Muscle of back (tissue), 11 donors: ENCODE results near the gene PLCB1. TPM values are rescaled to one million over a fixed set of nuclear protein-coding genes. Genes with fewer than 3 reads are reported as not detected.

ENCODE experiments used
- DNase-seq, 3 donors: peaks; one replicate each; pipeline versions ENCODE4 v3.0.0 to v3.0.0-alpha.2; 2013
- polyA plus RNA-seq, 10 donors: library from polyadenylated mRNA; unstranded; fragments of 120-200 nt; gene quantifications; one replicate each; pipeline ENCODE4 v1.2.1, GENCODE V29; 2013; ENCODE audit not compliant: insufficient read length in 10 of 10

The PLCB1 gene
- polyA plus RNA-seq, 10 donors: 7.8 to 16.3 (median 10.9) TPM

DNA sequence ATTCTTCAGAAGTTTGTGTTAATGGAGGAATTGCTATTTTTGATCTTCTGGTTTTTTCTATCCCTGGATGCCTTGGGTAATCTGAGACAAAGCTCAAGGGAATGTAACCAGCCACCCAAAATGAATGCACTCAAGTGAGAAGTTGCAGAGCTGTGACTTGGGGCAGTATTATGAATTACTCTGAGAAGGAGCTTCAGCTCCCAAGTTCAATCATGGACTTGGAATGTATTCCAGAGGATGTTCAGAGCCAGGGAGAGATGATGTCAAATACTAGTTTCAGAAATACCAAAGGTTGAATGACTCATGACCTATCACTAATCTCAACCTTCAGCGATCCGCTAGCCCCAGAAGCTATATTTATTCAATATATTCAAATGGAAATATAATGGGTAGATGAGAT is 561.6 kb downstream of the PLCB1 start:
- DNase-seq: peak in 1 of 3 donors; percentile 76

DNA sequence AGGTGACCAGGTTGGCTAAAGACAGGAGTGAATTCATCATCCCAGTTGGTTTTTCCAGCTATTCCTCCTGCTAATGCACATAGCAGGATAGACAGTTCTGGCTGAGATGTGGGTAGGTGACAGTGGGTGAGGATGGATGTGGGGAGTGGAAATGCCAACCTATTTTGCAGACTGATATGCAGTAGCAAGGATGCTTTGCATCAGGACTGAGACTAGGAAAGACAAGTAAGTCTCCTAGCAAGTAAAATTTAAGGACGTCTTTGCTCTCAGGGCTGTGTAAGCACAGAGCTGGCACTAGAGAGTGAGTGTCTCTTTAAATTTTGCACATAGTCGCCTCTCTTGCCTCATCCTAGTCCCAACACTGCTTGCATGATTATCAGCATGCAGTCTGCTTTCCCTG is 568.7 kb downstream of the PLCB1 start:
- DNase-seq: no peak

DNA sequence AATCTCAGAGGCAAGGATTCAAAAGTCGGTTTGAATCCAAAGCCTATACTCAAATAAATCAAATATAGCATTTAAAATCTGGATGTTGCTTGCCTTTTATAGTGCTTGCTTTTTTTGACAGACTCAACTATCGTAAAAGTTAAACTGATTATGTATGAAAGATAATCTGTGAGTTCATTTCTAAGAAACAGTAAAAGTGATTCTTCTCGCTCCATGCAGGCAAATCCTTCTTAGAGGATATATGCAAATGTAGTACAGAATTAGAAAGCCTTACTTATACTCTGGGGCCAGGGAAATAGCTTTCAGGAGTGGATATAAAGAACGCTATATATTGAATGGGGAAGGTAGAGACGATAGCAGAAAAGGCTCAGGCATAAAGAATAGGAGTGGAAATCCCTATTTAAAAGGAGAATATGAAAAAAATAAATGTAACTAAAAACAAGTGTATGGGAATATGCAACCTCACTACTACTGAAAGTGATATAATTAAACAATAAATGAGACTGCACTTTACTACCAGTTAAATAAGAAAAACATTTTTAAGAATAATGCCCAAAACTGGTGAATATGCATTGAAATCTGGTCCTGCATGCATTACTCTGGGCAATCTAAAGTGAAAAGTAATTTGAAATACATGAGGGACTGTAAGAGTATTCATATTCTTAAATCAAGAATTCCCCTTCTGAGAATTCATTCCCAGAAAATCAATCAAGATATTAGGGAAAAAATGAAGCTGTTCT is 575.1 kb downstream of the PLCB1 start:
- no peak for DNase-seq

- no peak for DNase-seq
Observed at GRCh38 chr20:8709627-8710026, 577.6 kb downstream of the PLCB1 start.

- no peak for DNase-seq
Observed at GRCh38 chr20:8711501-8711900, 579.4 kb downstream of the PLCB1 start.

DNA sequence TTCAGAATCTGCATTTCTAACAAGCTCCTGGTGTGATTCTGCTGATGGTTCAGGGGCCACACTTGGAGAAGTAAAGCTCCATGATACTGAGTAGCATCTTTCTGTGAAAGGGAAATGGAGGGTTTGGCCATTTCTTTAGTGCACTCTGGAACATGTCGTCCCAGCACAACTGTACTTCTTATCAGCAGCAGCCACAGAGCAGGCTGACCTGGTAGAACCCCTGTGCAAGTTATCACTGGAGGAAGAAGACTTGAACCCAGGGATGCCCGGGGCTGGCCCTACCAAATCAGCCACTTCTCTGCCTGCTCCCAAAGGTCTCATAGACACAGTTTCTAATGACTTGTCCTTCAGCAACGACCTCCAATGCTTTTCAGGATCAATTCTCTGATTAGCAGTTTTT is 582.1 kb downstream of the PLCB1 start:
- no peak for DNase-seq

DNA sequence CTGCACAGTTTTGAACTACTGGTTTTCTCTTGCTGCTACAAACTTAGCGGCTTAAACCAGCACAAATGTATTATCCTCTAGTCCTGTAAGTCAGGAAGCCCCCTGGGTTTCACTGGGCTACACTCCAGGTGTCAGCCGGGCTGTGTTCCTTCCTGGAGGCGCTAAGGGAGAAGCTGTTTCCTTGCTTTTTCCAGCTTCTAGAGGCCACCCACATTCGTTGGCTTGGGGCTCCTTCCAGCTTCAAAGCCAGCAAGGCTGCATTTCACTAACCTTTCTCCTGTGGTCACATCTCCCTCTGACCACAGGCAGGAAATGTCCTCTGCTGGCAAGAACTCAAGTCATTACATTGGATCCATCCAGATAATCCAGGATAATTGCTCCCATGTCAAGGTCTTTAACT is 586.2 kb downstream of the PLCB1 start:
- DNase-seq: peak; percentile 24 to 88 (median 70)

DNA sequence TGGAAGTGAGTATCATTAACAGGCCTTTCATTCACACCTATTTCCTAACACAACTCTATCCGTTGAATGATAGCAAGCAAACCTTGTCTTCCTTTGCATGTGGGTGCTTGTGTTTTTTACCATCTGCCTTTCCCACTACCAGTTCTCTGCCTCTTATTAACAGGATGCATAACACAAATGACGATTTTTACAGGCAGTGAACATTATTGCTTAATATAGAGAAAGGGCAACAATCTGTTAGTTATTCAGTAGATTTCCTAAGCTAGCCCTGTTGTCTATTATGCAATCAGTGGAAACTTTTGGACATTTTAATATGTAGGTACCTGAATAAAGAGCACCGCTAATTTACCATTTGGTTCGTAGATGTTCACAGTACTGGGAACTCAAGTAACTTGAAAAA is 588.0 kb downstream of the PLCB1 start:
- no peak for DNase-seq

DNA sequence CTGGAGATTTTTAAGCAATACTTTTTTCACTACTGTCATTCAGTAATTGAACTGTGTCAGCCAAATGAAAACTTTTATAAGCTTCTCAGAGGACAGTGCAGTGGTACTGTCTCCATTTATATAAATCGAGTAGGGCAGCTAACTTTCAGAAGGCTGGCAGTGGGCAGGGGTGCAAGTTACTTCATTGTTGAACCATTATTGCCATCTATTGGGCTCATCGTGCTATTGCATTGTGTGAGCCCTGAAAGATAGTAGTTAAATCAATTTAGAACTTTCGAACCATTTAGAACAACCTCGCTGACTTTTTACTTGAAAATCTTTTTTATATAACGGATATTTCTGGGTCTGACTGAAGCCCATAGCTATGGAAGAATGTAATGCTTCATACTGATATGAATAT is 589.0 kb downstream of the PLCB1 start:
- DNase-seq: peak; percentile 49 to 70 (median 56)

DNA sequence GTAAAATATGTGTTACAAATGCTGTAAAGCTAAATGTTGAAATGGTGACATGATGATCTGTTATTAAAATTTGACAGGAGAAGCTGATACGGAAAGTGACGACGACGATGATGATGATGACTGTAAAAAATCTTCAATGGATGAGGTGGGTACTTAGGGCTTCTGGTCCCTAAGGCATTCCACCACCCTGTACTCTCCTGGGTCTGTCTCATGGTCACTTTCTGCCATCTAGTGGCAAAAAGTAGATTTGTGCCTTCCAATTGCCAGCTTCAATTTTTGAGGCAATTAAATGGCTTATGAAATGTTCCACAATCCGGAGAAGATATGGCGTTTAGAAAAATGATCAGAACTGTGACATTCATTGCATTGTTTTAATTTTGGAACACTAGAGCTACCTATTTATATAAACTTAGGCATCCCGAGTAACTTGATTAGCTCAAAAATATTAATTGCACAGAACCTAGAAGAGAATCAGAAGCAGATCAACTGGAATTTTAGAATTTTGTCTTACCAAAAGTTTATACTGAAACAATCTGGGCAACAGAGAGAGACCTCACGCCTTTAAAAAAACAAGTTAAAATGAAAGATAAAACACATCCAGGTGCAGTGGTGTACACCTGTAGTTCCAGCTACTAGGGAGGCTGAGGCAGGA is 590.3 kb downstream of the PLCB1 start:
- peak; percentile 39 to 63 (median 47) for DNase-seq

- no peak for DNase-seq
Observed at GRCh38 chr20:8723296-8723695, 591.2 kb downstream of the PLCB1 start.

- no peak for DNase-seq
Observed at GRCh38 chr20:8724884-8725283, 592.8 kb downstream of the PLCB1 start.

DNA sequence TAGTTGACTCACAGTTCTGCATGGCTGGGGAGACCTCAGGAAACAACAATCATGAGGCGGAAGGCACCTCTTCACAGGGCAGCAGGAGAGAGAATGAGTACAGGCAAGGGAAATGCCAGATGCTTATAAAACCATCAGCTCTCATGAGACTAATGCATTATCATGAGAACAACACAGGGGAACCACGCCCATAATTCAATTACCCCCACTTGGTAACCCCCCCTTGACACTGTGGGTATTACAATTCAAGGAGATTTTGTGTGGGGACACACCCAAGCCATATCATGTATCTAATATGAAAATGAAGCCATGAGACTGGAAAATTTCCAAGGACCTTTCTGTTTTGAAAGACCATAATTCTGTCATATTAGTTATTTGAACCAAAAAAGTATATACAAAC is 594.4 kb downstream of the PLCB1 start:
- DNase-seq: no peak

DNA sequence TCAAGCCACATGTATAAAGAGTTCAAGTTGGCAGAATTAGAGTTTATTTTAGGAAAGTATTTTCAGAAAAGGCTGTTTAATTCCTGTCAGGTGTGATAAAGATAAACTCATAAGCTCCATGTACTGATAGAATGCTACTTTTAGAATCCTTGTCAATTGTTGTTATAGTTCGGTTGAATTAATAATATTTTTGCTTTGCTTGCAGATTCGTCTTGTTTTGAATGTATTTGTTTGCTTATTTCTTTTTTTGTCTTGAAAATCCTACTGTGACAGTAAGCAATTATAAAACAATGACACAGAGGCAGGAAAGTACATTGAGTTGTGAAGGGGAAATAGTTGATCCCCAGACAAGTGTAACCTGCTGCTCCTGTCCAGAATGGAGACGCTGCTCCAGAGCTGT is 602.9 kb downstream of the PLCB1 start:
- DNase-seq: no peak

GRCh38 chr20:8735674-8736073 is 603.6 kb downstream of the PLCB1 start:
- DNase-seq: no peak

DNA sequence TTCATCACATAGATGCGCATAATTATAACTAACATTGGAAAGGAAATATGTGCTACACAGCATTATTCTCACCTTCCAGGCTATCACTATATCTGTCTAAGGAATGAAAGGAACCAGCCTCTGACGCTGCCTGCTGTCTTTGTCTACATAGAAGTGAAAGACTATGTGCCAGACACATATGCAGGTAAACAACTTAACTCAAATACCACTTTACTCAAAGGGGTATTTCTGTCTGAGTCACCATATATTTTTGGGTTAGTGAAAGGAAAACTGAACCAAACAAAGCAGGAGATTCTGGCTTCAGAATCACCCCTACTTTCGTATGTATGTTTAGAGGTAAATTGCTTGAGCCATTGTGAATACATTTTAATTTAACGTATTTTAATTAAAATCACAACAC is 608.2 kb downstream of the PLCB1 start:
- no peak for DNase-seq

DNA sequence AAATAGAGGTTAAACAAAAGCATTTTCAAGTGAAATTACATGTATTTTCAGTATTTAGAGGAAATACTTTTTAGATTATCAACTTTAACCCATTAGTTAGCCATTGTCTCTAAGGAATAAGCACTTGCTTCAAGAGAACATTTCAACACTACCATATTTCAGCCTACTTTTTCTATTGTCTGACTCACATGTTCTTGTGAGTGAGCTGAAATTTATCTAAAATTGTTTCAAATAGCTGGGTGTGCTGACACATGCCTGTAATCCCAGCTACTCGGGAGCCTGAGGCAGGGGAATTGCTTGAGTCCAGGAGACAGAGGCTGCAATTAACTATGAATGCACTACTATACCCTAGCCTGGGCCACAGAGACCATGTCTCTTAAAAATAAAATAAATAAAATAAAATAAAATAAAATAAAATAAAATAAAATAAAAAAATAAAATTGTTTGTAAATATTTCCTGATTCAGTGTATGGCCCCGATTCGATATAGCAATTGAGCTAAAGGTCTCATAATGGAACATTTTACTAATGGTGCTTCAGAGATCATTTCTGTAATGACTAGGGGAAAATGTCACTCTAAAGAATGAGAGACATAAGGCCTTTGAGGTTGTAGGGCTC is 612.3 kb downstream of the PLCB1 start:
- no peak for DNase-seq

DNA sequence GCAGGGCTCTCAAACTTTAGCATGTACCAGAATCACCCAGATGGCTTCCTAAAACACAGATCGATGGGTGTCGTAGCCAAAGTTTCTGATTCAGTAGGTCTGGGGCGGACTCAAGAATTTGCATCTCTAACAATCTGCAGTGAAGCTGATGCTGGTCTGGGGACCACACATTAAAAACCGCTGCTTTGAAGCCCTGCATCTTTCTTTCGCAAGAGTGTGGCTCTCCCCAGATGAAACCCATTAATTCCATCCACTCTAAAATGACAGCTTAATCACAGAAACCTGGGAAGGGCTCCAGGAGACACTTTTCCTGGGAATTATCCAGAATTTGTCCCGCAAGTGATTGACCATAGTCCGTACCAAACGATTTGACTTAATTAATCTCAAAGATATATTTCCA is 617.0 kb downstream of the PLCB1 start:
- DNase-seq: peak in 1 of 3 donors; percentile 22

DNA sequence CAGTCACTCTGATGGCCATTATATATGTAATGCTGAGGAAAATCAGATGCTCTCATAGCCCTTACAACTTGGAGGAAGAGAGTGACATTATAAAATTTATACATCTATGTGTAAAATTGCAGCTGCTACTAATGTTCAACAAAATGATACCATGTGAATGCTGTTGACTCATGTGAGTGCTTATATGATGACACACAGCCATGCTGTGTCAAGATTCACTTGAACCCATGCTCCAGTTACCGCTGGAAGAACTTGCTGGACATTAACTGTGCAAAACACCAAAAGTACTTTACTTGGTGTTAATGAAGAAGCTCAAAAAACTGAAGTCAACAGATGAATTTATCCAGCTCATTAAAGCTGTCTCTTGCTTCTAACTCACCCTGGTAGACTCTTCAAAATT is 617.9 kb downstream of the PLCB1 start:
- peak in 1 of 3 donors; percentile 29 for DNase-seq

DNA sequence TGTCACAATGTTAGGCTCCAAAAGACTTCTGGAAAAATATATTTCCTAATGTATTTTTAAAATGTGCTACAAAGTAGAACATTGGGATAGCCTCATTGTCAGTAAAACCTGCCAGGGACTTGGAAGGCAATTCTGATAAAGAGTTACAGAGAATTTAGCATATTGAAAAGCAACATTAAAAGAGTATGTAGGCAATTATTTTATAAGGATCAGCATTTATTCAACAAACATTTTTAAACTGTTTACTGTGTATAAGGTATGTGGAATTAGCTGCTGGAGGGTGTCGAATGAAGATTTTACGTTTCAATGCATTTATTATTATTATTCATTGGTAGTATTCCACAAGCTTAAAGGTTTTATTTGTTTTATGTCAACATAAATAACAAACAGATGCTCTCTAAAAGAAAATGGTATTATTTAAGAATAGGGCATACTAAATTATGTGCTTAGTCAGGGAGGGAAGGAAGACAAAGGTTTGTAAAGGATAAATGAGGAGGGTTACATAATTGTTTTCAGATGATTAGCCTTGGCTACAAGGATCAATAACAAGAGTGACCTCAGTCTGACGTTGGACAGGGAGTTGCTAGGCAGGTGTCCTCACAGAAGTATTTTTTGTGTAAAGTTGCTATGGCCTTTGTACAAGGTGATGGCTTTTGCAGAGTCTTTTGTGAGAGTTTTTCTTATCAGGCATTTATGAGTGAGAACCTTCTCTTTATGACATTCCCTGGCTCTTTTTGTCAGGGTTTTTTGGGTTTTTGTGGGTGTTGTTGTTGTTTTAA is 623.5 kb downstream of the PLCB1 start:
- no peak for DNase-seq

GRCh38 chr20:8756410-8756809 is 624.3 kb downstream of the PLCB1 start:
- peak in 1 of 3 donors; percentile 68 for DNase-seq

DNA sequence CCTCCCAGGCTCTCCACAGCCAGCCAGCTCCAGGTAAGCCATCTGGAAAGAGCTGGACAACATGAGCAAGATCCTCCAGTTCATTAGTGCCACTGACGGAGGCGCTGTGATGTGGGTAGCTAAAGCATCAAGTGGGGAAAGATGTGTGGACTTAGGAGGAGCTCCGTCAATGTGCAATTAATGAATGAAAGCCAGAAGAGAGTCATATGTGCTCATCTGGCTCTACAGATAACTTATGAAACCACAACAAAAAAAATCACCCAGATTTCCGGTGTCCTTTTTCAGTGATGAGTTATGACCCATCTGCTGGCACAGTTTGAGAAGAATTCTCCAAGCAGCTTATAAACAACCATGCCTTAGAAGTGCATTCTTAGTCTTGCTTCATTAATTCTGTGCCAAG is 625.1 kb downstream of the PLCB1 start:
- peak in 1 of 3 donors; percentile 68 for DNase-seq
